GM21367 (cell line): ENCODE data around the gene TMEM63B.
"Not testable (repeated sequence)": the region's sequence is repeated elsewhere in the genome, so short reads cannot be mapped to it uniquely, and the experiment has no call there.

Experiments
- ATAC-seq: cut with Tn5 transposase; IDR thresholded peaks from one replicate; pipeline ENCODE4 v1.9.1; 2021; ENCODE audit not compliant: unreplicated experiment

TMEM63B gene

DNA sequence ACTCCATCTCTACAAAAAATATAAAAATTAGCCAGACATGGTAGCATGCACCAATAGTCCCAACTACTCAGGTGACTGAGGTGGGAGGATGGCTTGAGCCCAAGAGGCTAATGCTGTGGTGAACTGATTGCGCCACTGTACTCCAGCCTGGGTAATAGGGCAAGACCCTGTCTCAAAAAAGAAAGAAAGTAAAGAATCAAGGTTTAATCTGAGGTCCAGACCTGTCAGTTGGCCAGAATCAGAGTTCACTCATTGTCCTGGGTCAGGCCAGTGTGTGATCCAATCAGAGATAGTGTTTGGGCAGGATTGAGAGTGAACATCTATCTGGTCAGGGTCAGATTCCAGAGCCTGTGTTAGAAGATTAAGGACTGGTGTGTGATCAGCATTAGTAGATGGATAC lies 15.5 kb downstream of the TMEM63B start:
- ATAC-seq, result no peak

GRCh38 chr6:44143731-44144130 lies 16.4 kb downstream of the TMEM63B start:
- no peak for ATAC-seq

DNA sequence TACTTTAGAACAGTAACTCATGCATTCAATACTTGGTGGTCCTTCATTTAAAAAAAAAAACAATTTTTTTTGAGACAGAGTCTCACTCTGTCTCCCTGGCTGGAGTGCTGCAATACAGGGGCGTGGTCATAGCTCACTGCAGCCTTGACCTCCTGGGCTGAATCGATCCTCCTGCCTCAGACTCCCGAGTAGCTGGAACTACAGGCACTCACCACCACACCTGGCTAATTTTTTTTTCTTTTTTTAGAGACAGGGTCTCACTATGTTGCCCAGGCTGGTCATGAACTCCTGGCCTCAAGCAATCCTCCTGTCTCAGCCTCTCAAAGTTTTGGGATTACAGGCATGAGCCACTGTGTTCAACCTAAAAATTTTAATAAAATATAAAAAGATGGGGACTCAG lies 17.2 kb downstream of the TMEM63B start:
- ATAC-seq, result not testable (repeated sequence)

DNA sequence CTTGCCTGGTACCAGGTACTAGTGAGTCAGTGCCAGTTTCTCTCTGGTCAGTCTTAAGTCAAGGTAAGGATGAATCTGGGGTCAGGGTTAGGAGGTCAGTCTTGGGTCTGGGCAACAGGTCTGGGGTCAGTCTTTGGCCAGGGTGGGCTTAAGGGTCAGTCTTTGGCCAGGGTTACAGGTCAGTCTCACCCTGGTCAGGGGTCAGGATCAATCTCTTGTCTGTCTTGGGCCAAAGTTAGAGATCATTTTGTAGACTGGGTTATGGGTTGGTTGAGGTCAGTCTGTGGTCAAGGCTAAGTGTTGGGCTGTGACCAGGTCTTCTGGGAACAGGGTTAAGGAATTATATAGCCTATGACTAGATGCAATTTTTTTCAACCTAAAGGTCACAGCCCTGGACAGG lies 18.5 kb downstream of the TMEM63B start:
- no peak for ATAC-seq

DNA sequence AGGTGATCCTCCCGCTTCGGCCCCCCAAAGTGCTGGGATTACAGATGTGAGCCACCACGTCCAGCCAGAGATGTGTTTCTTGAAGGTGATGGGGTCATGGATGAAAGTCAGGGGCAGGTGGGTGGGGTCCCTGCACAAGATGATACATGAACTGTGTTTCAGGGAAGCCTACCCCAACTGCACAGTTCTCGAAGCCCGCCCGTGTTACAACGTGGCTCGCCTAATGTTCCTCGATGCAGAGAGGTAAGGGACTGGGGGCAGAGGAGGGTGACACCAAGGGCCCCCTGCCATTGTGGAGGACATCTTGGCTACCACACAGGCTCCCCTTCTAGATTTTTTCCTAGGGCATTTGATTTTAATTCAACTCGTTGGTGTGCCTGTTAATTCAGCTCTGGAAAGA lies 19.3 kb downstream of the TMEM63B start:
- ATAC-seq, result no peak

GRCh38 chr6:44147256-44147655 lies 19.9 kb downstream of the TMEM63B start:
- no peak for ATAC-seq

DNA sequence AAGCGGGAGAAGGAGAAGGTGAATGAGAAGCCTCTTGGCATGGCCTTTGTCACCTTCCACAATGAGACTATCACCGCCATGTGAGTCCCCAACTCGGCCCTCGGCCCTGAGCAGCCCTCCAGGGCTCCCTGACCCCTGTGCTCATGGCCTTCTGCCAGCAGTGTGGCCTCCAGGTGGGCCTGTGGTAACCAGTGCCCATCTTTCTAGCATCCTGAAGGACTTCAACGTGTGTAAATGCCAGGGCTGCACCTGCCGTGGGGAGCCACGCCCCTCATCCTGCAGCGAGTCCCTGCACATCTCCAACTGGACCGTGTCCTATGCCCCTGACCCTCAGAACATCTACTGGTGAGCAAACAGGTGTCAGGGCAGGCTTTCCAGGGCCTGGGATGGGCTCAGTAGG lies 21.0 kb downstream of the TMEM63B start:
- ATAC-seq, result no peak

DNA sequence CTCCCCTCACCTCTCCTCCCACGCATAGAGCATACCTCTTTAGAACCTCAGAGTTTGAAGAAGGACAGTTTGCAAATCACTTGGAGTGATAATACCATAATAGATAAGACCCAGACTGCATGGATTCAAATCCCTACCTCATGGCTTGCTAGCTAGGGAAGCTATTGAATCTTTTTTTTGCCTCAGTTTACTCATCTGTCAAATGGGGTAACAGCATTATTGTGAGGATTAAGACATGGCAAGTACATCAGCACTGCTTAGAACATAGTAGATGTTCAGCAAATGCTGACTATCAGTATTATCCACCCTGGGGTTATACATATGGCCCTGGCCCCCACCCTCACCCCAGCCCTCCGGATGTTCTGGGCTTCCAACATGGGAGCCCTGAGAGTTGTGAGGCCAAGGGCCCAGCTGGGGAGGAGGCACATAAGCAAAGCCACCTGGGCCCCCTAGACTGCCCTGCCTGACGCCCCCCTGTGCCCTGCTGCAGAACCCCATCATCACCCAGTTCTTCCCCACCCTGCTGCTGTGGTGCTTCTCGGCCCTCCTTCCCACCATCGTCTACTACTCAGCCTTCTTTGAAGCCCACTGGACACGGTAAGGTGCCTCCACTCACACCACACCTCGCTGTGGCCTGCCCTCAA lies 22.1 kb downstream of the TMEM63B start:
- ATAC-seq, result no peak

- ATAC-seq, result no peak
Observed at GRCh38 chr6:44150317-44150917, 23.1 kb downstream of the TMEM63B start.

DNA sequence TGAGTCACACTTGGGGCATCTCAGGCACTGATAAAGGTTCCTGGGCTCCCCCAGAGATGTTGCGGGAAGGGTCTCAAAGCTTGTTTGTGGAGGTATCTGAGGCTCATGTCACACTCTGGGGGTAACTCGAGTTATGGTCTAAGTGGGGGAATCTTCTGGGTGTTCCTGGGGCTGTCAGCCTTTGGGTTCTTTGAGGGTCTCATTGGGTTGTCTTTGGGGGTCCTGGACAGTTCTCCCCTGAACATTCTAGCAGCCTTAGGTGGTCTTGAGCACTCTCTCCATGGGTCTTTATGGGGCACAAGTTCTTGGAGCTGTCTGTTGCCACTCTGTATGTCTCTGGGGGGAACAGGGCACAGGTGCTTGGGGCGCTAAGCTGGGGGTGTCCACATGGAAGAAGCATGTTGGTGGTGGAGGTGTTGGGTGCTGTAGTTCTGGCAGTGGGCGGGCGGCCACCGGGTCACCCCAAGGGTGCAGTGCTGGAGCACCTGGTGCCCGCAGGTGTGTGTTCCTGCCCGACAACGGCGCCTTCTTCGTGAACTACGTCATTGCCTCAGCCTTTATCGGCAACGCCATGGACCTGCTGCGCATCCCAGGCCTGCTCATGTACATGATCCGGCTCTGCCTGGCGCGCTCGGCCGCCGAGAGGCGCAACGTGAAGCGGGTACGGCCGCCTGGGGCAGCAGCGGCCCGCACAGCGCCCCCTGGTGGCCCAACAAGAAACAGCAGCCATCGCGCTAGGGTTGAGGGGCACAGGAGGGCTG lies 24.2 kb downstream of the TMEM63B start:
- no peak for ATAC-seq

- ATAC-seq, result no peak
Observed at GRCh38 chr6:44152109-44152461, 24.7 kb downstream of the TMEM63B start.

DNA sequence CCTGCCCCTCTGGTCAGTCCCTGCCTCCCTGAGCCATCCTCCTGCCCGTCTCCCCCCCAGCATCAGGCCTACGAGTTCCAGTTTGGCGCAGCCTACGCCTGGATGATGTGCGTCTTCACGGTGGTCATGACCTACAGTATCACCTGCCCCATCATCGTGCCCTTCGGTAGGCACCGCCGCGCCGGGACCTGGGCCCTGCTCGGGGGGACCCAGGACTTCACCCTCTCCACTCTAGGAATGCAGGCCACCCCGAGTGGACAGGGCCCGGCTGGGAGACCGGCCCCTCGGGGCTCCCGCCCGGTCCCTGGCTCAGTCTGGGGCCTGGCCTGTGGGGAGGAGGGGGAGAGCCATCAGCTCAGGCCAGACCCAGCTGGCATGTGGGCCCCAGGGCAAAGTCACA lies 25.2 kb downstream of the TMEM63B start:
- no peak for ATAC-seq

DNA sequence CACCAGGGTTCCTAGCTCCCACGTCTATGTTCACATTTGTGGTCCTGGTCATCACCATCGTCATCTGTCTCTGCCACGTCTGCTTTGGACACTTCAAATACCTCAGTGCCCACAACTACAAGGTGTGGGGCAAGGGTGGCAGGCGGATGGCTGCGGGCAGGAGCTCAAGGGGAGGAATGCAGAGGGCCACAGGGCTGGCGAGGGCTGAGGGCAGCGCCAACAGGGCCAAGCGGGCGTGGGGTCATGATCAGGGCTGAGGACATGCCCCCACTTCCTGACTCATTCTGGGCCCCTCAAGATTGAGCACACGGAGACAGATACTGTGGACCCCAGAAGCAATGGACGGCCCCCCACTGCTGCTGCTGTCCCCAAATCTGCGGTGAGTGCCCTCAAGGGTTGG lies 26.7 kb downstream of the TMEM63B start:
- ATAC-seq, result no peak

DNA sequence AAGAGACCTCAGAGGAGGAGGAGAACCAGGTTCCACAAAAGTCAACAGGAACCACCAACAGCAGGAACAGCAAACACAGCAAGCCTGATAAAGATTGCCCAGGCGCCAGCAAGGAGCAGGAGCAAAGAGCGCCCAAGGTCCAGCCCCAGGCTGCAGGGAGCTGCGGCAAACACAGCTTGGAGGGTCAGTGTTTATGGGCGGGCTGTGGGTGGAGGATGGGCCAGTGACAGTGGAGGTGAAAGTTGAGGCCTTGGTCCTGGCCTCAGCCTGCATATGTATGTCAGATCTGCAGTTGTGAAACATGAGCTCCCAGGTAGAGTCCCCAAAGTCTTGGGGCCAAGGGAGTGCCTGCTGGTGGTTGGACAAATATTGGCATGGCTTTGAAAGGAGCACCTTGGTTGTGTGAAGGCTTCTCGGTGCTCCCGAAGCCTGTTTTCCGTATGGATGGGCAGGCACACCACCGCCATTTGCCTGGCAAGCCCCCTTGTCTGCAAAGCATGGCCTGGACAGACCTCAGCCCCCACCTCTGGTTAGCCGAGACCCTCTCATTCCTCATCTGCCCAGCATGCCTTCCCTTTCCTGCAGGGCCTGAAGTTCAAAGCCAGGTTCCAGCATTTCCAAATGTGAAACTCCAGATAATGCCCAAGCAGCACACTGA lies 29.3 kb downstream of the TMEM63B start:
- ATAC-seq, result no peak

DNA sequence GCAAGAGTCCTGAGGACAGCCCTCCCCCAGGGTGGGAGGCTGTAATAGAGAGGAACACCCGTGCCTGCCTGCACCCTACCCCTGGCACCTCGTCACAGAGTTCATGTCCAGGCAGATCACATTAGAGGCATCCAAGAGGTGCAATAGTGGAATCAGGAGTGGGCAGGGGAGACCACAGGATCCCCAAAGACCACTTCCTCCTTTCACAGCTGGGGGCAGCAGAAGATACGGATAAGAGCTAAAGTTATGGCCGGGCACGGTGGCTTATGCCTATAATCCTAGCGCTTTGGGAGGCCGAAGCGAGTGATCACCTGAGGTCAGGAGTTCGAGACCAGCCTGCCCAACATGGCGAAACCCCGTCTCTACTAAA lies 29.8 kb downstream of the TMEM63B start:
- ATAC-seq, result no peak

- ATAC-seq, result no peak
Observed at GRCh38 chr6:44158770-44159228, 31.4 kb downstream of the TMEM63B start, which contains the start of gene CAPN11. Gene CAPN11 (plus strand): TSS chr6:44158820. CDS start chr6:44158849, 29 bp downstream.

GRCh38 chr6:44161997-44162338 lies 34.6 kb downstream of the TMEM63B start:
- no peak for ATAC-seq

- ATAC-seq, result no peak
Observed at GRCh38 chr6:44162876-44163625, 35.7 kb downstream of the TMEM63B start.

DNA sequence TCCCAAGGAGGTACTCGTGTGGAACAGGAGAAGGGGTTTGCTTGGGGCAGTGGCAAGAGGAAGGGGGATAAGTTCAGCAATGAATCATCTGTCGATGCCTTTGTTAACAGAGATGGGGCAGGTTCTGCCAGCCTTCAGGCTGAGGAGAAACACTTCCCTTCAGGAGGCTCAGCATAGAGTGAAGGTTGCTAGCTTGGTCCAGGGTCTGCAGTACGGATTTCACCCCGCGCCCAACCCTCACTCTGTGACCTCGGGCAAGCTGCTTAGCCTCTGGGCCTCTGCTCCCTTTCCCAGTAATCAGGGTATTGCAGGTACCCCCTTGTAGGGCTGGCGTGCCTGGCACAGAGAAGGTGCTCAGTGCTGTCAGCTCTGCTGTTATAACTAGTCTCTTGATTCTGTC lies 38.8 kb downstream of the TMEM63B start:
- no peak for ATAC-seq

- ATAC-seq, result no peak
Observed at GRCh38 chr6:44166591-44167184, 39.3 kb downstream of the TMEM63B start.

DNA sequence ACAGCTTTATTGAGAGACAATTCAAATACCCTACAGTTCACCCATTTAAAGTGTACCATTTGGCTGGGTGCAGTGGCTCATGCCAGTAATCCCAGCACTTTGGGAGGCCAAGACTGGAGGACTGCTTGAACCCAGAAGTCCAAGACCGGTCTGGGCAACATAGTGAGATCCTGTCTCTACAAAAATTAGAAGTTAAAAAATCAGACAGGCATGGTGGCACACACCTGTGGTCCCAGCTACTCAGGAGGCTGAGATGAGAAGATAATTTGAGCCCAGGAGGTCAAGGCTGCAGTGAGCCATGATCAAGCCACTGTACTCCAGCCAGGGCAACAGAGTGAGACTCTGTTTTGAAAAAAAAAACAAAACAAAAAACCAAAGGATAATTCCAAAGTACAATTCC lies 40.2 kb downstream of the TMEM63B start:
- no peak for ATAC-seq
